Omental fat pad (tissue), 4 donors: ENCODE data around the gene MLLT6. TPM values are rescaled to one million over a fixed set of nuclear protein-coding genes. Genes with fewer than 3 reads are reported as not detected.

Experiments
- ATAC-seq: fragments of 150-250 bp; one replicate; pipeline ENCODE4 v1.9.1; 2016; ENCODE audit warnings: mild to moderate bottlenecking, moderate library complexity; ENCODE audit not compliant: low FRiP score
- DNase-seq: peaks from one replicate; pipeline ENCODE4 v3.0.0-alpha.2; 2019; ENCODE audit warnings: low spot score
- total RNA-seq, 4 donors: library from RNA; depleted of rRNA; stranded (reverse); fragments of >200 nt; gene quantifications; one replicate each; pipeline ENCODE4 v1.1.0, GENCODE V29; 2016
- TF ChIP-seq, protein P1 (sequence below), 3 donors: fragments of 450-650 bp; IDR thresholded peaks; one replicate each; pipeline ENCODE4 v1.5.1; 2016 to 2017; ENCODE audit warnings: antibody characterized with exemption in 3 of 3, mild to moderate bottlenecking in 3 of 3, moderate library complexity in 2 of 3

The MLLT6 gene
- total RNA-seq, 4 donors from 2014 or later = 38.7 to 108 (median 54.8) TPM

DNA sequence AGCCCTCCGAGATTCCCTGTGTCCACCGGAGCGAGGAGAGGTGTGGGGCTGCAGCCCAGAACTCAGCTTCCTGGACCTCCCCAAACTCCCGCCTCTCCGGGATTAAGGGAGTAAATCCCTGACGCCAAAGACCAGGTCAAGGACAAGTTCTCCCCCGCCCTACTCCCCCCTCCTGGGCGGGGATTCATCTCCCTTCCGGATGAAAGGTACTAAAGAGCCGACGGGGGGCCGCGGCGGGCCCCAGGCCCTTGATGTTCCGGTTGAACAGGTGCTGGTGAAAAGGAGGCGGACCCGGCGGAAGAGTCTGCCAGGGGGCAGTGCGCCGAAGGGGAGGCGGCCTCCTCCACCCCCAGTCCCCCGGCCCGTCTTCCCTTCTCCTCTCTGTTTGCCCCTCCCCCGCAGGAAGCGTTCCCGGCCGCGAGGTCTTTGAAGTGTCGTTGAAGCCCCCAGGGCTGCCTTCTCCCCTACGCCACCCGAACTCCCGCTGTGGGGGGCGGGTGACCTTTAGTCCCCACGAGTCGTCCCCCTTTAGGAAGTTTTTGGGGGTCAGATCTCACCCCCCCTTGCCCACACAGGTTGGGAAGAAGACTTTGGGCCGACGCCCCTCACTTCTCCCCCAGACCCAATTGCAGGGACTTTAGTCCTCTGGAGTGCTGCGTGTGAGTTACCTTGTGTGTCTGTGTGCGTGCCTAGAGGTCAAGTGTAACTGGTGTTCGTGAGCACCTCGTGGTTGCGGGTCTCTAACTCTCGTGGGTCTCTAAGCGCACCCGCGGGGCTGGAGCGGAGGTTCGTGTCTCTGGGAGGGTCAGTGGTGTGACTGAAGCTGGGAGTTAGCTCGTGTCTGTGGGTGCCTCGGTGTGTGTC, 1.1 kb upstream of the MLLT6 start:
- DNase-seq (peak; percentile 61), ATAC-seq (peak; percentile 36)
- TF ChIP-seq, protein P1, sequence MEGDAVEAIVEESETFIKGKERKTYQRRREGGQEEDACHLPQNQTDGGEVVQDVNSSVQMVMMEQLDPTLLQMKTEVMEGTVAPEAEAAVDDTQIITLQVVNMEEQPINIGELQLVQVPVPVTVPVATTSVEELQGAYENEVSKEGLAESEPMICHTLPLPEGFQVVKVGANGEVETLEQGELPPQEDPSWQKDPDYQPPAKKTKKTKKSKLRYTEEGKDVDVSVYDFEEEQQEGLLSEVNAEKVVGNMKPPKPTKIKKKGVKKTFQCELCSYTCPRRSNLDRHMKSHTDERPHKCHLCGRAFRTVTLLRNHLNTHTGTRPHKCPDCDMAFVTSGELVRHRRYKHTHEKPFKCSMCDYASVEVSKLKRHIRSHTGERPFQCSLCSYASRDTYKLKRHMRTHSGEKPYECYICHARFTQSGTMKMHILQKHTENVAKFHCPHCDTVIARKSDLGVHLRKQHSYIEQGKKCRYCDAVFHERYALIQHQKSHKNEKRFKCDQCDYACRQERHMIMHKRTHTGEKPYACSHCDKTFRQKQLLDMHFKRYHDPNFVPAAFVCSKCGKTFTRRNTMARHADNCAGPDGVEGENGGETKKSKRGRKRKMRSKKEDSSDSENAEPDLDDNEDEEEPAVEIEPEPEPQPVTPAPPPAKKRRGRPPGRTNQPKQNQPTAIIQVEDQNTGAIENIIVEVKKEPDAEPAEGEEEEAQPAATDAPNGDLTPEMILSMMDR (IDR thresholded peaks at IDR 0.05) = no peak

DNA sequence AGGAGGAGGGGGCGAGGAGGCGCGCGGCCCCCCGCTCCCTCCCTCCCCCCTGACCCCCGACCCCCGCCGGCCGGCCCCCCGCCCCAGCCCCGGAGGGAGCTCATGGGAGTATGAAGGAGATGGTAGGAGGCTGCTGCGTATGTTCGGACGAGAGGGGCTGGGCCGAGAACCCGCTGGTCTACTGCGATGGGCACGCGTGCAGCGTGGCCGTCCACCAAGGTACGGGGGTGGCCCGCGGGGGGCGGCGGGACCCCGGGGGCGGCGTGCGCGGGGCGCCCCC, 390 bp downstream of the MLLT6 start:
- DNase-seq (no peak), ATAC-seq (no peak)
- TF ChIP-seq, protein P1 (IDR thresholded peaks at IDR 0.05) = no peak

DNA sequence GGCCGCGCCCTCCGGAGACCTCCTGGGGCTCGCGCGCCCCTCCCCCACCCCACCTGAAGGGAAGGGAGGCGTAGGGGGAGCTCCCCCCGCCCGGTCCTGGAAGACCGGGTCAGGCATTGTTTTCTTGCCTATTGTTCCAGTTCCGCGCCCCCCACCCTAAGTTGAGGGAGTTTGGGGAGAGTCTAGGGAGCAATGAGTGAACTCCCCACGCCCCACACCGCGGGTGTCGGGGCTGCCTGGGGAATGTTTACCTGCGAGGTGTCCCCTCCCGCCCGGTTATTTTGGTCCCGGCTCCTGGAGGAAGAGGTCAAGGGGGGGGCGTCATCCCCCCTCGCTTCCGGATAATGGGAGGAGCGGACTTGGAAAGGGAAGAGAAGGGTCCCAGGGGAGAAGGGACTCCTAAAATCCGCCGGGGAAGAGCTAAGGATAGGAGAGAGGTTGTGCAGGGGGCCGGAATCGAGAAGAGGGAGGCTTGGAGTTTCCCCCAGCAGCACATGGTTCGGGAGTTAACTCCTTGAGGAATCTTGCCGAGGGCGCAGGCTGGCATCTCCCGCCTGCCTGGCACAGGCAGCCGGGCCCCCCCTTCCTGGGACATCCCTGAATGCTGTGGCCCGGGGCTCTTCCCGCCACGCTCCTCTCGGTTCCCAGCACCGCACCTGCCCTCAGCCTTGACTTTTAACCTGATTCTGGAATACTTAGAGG, 881 bp downstream of the MLLT6 start:
- ATAC-seq = no peak
- TF ChIP-seq, protein P1 (IDR thresholded peaks at IDR 0.05) = no peak
- DNase-seq = no peak

DNA sequence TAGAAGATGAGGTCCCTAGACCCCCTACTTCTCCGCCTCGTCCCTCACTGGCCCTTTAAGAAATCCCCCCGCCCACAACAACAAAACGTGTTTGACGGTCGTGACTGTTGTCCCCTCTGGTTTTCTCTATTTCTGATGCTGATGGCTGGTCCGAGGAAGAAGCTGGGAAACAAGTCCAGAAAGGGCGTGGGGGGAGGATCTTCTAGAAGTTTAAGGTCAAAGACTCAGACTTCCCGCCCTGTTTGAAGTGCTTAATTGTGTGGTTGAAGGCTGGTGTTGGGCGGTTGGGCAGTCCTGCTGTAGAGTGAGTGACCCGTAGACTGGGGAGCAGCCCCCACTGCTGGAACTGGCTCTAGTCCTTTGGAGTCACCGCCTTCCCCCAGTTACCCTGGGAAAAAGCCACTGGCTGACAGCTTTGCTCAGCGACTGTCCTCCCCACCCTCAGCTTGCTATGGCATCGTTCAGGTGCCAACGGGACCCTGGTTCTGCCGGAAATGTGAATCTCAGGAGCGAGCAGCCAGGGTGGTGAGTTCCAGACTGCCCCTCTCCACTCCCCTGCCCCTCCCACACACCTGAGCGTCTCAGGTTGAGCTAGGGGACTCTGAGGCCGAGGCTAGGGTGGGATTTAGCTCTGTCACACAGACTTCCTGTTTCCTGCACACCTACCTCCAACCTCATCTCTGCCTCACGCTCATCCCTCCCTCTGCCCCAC, 1.6 kb downstream of the MLLT6 start:
- DNase-seq (no peak), ATAC-seq (no peak)
- TF ChIP-seq, protein P1 (IDR thresholded peaks at IDR 0.05) = no peak

DNA sequence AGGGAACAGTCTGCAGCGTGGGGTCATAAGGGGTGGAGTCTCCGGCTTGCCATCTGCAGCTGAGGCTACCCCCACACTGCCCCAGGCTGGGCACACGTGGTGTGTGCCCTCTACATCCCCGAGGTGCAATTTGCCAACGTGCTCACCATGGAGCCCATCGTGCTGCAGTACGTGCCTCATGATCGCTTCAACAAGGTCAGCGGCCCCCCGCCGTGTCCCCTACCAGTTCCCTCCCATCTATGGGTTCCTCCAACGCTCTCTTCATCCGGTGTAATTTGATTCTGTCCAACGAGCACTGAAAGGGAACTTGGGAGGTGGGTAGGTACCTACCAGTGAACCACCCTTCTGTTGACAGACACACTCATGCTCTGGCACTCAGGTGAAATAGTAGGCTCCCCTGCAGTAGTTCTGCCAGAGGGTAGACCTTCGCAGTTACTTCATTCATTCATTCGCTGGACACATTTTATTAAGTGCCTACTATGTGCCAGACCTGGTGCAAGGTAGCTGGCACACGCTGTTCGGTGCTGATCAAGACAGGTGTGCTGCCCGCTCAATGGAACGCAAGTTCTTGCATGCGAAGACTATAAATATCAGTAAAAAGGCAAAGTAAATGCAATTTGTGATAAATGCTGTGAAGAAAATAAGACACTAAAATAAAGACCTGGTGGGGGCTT, 2.7 kb downstream of the MLLT6 start:
- ATAC-seq (no peak), DNase-seq (no peak)
- TF ChIP-seq, protein P1 (IDR thresholded peaks at IDR 0.05) = no peak

DNA sequence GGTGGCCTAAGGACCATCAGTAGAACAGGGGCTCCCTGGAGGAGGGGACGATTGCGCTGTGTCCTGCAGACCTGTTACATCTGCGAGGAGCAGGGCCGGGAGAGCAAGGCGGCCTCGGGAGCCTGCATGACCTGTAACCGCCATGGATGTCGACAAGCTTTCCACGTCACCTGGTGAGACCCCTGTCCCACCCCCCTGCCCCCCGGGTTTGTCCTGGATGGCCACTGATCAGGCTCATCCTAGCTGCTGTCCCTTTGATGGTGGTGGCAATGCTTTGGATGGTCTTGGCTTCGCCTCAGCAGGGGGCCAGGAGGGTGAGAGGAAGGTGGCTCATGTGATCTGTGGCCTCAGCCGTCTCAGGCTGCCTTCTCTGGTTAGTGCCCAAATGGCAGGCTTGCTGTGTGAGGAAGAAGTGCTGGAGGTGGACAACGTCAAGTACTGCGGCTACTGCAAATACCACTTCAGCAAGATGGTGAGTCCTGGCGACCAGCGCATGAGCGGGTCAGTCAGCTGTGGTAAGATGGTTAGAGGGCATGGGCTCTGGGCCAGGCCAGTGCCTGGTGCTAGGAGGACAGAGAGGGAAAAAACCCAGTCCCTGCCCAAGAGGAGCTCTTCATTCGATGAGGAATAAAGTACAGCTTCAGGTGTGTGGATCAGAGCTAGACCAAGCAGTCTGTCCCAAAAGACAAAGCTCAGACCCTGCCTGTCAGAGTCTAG, 4.2 kb downstream of the MLLT6 start:
- ATAC-seq = no peak
- DNase-seq = no peak
- TF ChIP-seq, protein P1 (IDR thresholded peaks at IDR 0.05) = no peak
